Endothelial cell (in vitro differentiated cells): Measurements from ENCODE around the gene TIMM23. TPM values are rescaled to one million over a fixed set of nuclear protein-coding genes. Genes with fewer than 3 reads are reported as not detected.

Experiments
- DNase-seq: peaks from one replicate; pipeline ENCODE4 v3.0.0; 2021; ENCODE audit warnings: low spot score
- H3K27ac Mint-ChIP-seq: one replicate; pipeline ENCODE4 v1.8.0; 2021; ENCODE audit warnings: mixed read lengths, inconsistent platforms; ENCODE audit not compliant: unreplicated experiment
- H3K27me3 Mint-ChIP-seq: one replicate; pipeline ENCODE4 v1.8.0; 2021; ENCODE audit warnings: mild to moderate bottlenecking, moderate library complexity, mixed read lengths, inconsistent platforms; ENCODE audit not compliant: unreplicated experiment
- H3K36me3 Mint-ChIP-seq: one replicate; pipeline ENCODE4 v1.8.0; 2021; ENCODE audit warnings: mild to moderate bottlenecking, low read depth, mixed read lengths, inconsistent platforms; ENCODE audit not compliant: unreplicated experiment
- H3K4me1 Mint-ChIP-seq: one replicate; pipeline ENCODE4 v1.8.0; 2021; ENCODE audit warnings: mild to moderate bottlenecking, mixed read lengths, inconsistent platforms; ENCODE audit not compliant: unreplicated experiment
- H3K4me3 Mint-ChIP-seq: one replicate; pipeline ENCODE4 v1.8.0; 2021; ENCODE audit warnings: mild to moderate bottlenecking, mixed read lengths, inconsistent platforms; ENCODE audit not compliant: unreplicated experiment
- H3K9me3 Mint-ChIP-seq: one replicate; pipeline ENCODE4 v1.8.0; 2021; ENCODE audit warnings: mixed read lengths, inconsistent platforms; ENCODE audit not compliant: unreplicated experiment
- total RNA-seq: library from RNA; stranded (reverse); fragmentation: NEBNext Ultra II Directional; extraction: Animal tissue kit (Norgen Biotek cat#: 25700); gene quantifications from one replicate; pipeline ENCODE4 v1.2.1, GENCODE V29; 2021; ENCODE audit not compliant: unreplicated experiment
- TF ChIP-seq, protein P1 (sequence below): fragments of 200-600 bp; sonication (generic); IDR thresholded peaks from one replicate; pipeline ENCODE4 v1.5.0; 2021; ENCODE audit warnings: antibody characterized with exemption; ENCODE audit not compliant: unreplicated experiment

Gene TIMM23
- total RNA-seq, 1 donor from 2014 or later, result 57.9 TPM

- Mint-ChIP-seq H3K4me3 (no peak overlapping the region), H3K27me3 (peaks cover 2% of the 10 kb centered on the region), H3K27ac (peak overlapping the region; percentile 80), H3K4me1 (peaks cover 43% of the 10 kb centered on the region), H3K9me3 (no peaks in the 10 kb centered on the region), H3K36me3 (no peaks in the 10 kb centered on the region)
- TF ChIP-seq, protein P1, sequence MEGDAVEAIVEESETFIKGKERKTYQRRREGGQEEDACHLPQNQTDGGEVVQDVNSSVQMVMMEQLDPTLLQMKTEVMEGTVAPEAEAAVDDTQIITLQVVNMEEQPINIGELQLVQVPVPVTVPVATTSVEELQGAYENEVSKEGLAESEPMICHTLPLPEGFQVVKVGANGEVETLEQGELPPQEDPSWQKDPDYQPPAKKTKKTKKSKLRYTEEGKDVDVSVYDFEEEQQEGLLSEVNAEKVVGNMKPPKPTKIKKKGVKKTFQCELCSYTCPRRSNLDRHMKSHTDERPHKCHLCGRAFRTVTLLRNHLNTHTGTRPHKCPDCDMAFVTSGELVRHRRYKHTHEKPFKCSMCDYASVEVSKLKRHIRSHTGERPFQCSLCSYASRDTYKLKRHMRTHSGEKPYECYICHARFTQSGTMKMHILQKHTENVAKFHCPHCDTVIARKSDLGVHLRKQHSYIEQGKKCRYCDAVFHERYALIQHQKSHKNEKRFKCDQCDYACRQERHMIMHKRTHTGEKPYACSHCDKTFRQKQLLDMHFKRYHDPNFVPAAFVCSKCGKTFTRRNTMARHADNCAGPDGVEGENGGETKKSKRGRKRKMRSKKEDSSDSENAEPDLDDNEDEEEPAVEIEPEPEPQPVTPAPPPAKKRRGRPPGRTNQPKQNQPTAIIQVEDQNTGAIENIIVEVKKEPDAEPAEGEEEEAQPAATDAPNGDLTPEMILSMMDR, result no peak
- DNase-seq, result peak; percentile 25
Observed at GRCh38 chr10:46033602-46034011, 61.3 kb downstream of the TIMM23 start.

- no peak for DNase-seq
- Mint-ChIP-seq H3K27me3 (no peaks in the 10 kb centered on the region), H3K9me3 (no peaks in the 10 kb centered on the region), H3K36me3 (no peaks in the 10 kb centered on the region), H3K4me3 (no peak overlapping the region), H3K4me1 (peaks cover 29% of the 10 kb centered on the region), H3K27ac (no peak overlapping the region)
- TF ChIP-seq, protein P1, result no peak
Observed at GRCh38 chr10:46035923-46036849, 63.9 kb downstream of the TIMM23 start.

- Mint-ChIP-seq H3K4me1 (peaks cover 19% of the 10 kb centered on the region), H3K9me3 (no peaks in the 10 kb centered on the region), H3K27ac (no peak overlapping the region), H3K27me3 (no peaks in the 10 kb centered on the region), H3K36me3 (no peaks in the 10 kb centered on the region), H3K4me3 (no peak overlapping the region)
- TF ChIP-seq, protein P1, result no peak
- DNase-seq, result no peak
Observed at GRCh38 chr10:46037107-46037825, 65.0 kb downstream of the TIMM23 start.

DNA sequence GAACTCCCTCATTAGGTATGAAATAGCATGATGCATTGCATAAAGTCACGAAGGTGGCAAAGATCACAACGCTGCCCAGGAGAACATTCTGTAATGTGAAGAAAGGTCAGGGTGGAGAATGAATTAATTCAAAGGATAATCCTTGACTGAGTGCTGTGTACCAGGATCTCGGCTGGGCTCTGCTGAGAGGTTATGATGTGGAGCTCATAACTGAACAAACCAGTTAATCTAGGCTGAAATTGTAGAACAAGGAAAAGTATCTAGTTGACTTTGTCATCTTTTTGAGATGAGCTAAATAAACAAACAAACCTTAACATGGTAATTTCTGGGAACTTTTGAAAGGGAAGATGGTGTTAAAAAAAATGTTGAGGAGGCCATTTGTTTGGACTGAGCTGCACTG lies 67.7 kb downstream of the TIMM23 start:
- H3K27ac Mint-ChIP-seq, result no peak overlapping the region
- no peak overlapping the region for H3K4me3 Mint-ChIP-seq
- no peaks in the 10 kb centered on the region for H3K36me3 Mint-ChIP-seq
- no peaks in the 10 kb centered on the region for H3K27me3 Mint-ChIP-seq
- TF ChIP-seq, protein P1, result no peak
- H3K9me3 Mint-ChIP-seq, result no peaks in the 10 kb centered on the region
- H3K4me1 Mint-ChIP-seq, result peaks cover 3% of the 10 kb centered on the region
- no peak for DNase-seq

- Mint-ChIP-seq H3K36me3 (no peaks in the 10 kb centered on the region), H3K4me1 (peaks cover 3% of the 10 kb centered on the region), H3K27me3 (no peaks in the 10 kb centered on the region), H3K27ac (no peak overlapping the region), H3K9me3 (no peaks in the 10 kb centered on the region), H3K4me3 (no peak overlapping the region)
- TF ChIP-seq, protein P1, result no peak
- DNase-seq, result no peak
Observed at GRCh38 chr10:46042527-46042926, 70.2 kb downstream of the TIMM23 start.
